ENCODE measurements around the gene ZNF397.

ZNF397 gene

GRCh38 chr18:35245719-35246317 lies 5.0 kb downstream of the ZNF397 start:
- DNase-seq (ENCODE audit: low read depth in 2 of 2), result no peak

DNA sequence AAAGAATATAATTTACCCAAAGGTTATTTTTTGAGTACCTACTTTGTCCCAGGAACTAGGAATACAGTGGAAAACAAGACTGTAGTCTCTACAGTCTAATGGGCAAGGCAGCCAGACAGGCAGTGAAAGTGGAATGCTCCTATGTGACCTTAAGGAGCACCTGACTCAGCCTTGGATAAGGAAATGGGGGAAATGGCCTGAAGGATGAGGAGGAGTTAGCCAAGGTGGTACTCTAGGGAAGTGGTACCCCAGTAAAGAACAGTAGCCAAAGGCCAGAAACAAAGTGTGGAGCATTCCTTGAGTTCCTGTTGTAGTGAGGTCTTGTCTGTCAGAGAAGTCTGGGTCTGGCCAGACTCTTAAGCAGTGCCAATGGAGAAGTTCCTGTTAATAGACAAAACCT lies 6.0 kb downstream of the ZNF397 start:
- no peak for DNase-seq (ENCODE audit: low read depth in 2 of 2)

DNA sequence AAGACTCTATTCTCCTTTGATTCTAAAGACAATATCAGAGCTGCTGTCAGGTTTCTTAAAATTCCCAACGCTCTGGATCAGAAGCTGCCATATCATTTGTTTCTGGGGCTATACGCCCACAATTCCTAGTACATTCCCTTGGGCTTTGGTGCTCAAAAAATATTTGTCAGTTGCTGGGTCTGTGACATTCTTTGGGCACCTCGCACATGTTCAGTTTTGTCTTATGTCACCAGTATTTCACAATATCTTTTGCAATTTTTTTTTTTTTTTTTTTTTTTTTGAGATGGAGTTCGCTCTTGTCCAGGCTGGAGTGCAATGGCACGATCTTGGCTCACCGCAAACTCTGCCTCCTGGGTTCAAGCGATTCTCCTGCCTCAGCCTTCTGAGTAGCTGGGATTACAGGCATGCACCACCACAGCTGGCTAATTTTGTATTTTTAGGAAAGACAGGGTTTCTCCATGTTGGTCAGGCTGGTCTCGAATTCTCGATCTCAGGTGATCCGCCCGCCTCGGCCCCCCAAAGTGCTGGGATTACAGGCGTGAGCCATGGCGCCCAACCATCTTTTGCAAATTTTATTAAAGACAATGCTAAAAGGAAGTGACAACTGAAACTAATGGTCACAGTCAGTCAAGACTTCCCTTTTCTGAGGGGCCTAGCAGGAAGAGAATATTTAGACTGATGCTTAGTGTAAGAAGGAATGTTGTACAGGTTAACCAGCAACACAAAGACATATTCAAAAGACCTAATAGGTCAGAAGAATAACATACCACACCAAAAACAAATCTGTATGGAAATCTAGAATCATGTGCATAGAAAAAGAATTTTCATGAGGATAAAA lies 6.8 kb downstream of the ZNF397 start:
- no peak for DNase-seq (ENCODE audit: low read depth in 2 of 2)

DNA sequence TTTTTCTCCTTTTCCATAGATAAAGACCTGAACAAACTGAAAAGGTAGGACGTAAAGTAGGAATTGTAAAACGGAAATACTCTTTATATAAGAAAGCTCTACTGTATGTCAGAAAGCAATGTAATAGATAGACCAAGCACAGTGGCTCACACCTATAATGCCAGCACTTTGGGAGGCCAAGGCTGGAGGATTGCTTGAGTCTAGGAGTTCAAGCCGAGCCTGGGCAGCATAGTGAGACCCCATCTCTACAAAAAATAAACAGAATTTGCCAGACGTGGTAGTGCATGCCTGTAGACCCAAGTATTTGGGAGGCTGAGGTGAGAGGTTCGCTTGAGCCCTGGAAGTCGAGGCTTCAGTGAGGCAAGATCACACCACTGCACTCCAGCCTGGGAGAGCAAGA lies 7.6 kb downstream of the ZNF397 start:
- no peak for DNase-seq (ENCODE audit: low read depth in 2 of 2)

- no peak for DNase-seq (ENCODE audit: low read depth in 2 of 2)
Measured at GRCh38 chr18:35252466-35252865, 11.6 kb downstream of the ZNF397 start.

DNA sequence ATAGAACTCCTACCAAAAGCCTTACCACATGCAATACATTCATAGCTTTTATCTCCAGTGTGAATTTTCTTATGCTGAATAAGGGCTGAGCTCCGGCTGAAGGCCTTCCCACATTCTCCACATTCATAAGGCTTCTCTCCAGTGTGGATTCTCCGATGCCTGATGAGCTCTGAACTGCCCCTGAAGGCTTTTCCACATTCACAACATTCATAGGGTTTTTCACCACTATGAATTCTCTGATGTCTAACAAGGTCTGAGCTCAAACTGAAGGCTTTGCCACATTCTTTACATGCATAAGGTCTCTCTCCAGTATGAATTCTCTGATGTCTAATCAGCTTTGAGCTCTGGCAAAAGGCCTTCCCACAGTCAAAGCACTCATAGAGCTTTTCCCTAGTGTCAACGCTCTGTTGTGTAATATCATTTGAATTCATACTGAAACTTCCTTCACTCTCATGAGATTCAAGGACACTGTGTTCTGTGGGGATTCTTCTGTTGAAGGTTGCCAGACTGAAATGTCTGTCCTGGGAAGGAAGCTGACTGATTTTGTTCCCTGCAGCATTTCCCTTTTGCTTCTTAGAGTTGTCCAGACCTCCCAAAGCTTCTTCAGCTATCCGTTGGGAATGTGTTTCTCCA lies 12.9 kb downstream of the ZNF397 start:
- DNase-seq (ENCODE audit: low read depth in 2 of 2), result no peak

DNA sequence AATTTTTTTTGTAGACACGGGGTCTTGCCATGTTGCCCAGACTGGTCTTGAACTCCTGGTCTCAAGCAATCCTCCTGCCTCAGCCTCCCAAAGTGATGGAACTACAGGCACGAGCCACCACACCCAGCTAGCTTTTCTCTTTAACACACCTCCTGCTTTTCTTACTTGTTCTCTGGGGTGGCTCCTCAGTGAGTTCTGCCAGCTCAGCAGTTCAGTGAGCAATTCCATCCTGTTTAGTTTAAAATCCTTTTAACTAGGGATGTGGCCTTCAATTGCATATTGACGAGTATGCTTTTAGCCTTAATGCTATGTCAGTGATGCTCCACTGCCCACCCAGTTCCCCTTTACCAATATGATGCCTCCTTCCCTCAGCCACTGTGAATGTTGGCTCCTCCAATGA lies 16.1 kb downstream of the ZNF397 start:
- DNase-seq (ENCODE audit: low read depth in 2 of 2), result no peak

DNA sequence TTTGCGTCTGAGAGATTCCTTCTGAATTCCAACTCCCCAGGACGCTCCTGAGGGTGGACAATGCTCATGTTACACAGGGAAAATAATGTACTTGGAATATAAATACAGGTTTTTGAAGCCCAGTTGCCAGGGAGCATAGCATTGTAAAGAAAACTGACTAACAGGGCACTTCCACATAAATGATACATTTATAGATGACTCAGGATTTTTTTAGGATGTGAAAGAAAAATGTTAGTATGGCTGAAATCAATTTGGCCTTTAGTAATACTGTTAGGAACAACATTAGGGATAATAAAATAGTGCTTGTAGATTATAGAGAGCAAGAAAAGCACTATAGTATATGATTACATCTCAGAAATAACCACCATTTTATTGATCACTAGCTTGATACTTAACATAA lies 23.6 kb downstream of the ZNF397 start:
- no peak for DNase-seq (ENCODE audit: low read depth in 2 of 2)

DNA sequence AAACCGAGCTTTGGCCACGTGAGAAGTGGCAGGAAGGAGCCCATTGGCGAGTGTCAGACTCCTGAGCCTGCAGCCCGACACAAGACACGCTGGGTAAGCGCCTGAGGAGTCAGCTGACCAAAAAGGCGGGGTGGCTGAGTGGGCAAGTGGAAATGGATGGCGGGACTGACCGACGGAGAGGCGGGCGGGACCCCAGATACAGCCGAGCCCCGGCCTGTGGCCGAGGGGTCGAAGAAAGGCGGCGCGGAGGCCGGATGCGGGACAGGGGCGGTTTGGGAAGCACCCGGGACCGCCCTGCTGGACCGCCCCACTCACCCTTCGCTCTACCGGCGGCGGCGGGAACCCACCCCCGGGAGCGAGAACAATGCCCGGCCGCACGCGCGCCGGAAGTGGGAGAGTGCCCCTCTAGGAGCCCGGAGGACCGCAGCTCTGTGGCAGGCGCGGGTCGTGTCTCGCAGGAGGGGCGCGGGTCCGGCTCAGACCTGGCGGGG lies 26.4 kb downstream of the ZNF397 start:
- DNase-seq (ENCODE audit: low read depth in 2 of 2), result peak; percentile 38 to 50

DNA sequence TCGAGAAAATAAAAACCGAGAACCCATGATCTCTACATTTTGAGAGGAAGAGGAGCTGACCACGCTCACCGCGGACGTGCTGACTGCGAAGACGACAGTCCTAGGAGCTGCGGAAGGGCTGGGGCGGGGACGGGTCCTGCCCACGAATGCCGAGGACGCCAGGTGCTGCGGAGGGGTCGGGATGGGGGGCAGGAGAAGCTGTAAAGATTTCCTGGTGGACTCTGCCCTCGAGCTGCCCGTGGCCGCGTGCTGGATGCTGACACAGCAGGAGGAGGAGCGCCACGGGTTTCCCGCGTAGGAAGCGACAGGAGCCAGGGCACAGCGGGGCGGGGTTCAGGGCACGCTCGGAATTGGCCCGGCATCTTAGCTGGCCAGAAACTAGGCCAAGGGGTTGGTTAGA lies 27.0 kb downstream of the ZNF397 start:
- DNase-seq (ENCODE audit: low read depth in 2 of 2), result no peak

- no peak for DNase-seq (ENCODE audit: low read depth in 2 of 2)
Measured at GRCh38 chr18:35268821-35269220, 28.0 kb downstream of the ZNF397 start.

DNA sequence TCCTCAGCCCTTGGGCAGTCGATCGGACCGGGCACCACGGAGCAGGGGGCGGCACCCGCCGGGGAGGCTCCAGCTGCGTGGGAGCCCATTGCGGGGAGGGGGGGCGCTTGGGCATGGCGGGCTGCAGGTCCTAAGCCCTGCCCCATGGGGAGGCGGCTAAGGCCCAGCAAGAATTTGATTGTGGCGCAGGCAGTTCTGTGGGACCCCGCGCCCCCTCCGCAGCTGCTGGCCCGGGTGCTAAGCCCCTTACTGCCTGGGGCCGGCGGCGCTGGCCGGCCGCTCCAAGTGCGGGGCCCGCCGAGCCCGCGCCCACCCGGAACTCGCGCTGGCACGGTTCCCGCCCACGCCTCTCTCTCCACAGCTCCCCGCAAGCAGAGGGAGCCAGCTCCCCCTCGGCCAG lies 30.8 kb downstream of the ZNF397 start:
- no peak for DNase-seq (ENCODE audit: low read depth in 2 of 2)

- DNase-seq (ENCODE audit: low read depth in 2 of 2), result no peak
Measured at GRCh38 chr18:35276267-35276666, 35.4 kb downstream of the ZNF397 start.

DNA sequence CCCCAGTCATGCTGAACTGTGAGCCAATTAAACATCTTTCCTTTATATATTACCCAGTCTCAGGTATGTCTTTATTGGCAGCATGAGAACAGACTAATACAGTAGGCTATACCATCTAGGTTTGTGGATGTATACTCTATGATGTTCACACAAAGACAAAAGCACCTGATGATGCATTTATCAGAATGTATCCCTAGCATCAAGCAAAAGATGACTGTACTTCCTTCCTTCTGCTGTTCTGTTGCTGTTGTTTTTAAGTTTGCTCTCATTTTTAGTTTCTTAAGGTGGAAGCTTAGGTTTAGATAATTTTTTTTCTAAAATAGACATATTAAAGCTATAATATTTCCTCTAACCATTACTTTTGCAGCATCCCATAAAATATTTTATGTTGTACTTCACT lies 36.8 kb downstream of the ZNF397 start:
- no peak for DNase-seq (ENCODE audit: low read depth in 2 of 2)

DNA sequence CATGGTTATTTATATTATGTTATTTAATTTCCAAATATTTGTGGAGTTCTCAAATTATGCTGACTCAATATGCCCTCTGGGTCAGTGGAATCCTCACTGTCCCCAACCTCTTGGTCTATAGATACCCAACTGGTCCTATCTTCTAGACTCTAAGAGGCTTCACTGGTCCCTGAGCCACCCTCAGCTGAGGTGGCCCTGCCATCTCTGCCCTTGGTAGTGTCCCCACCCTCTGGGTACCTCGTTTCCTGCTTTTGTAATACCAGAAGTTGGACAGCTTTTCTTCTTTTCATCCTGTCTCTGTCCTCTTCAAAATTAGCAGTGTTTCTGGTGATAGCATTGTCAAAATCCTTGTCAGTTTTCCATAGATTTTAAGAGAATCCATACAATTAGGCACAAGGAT lies 37.3 kb downstream of the ZNF397 start:
- DNase-seq (ENCODE audit: low read depth in 2 of 2), result no peak

DNA sequence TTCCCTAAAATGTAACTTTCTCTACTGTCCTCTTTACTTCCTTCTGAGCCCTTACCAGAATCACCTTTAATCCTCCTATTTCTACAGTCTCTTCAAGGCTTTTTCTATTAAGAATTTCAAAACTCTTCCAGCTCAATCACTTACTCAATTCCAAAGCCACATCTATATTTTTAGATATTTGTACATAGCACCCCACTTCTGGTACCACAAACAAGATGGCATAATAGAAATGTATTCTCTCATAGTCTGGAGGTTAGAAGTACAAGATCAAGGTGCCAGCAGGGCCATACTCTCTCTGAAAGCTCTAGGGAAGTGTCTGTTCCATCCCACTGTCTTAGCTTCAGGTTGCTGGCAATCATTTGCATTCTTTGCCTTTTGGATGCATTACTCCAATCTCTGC lies 38.1 kb downstream of the ZNF397 start:
- no peak for DNase-seq (ENCODE audit: low read depth in 2 of 2)

DNA sequence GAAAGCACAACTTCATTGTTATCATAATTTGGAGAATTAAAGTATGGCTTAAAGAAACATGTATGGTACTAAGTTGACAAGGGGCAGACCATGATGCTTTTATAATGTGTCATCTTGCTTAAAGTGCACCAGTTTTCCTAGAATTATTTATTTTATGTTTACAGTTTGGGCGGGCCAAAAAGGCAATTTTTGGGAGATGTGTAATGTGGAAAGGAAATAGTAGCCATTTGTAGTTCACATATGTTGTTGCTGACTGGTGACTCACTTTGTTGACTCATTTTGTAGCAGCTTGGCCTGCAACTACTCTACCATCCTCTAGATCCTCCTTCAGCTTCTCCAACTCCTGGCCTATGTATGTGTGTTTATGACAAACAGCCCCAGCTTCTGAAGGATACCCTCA lies 41.5 kb downstream of the ZNF397 start:
- DNase-seq (ENCODE audit: low read depth in 2 of 2), result no peak

DNA sequence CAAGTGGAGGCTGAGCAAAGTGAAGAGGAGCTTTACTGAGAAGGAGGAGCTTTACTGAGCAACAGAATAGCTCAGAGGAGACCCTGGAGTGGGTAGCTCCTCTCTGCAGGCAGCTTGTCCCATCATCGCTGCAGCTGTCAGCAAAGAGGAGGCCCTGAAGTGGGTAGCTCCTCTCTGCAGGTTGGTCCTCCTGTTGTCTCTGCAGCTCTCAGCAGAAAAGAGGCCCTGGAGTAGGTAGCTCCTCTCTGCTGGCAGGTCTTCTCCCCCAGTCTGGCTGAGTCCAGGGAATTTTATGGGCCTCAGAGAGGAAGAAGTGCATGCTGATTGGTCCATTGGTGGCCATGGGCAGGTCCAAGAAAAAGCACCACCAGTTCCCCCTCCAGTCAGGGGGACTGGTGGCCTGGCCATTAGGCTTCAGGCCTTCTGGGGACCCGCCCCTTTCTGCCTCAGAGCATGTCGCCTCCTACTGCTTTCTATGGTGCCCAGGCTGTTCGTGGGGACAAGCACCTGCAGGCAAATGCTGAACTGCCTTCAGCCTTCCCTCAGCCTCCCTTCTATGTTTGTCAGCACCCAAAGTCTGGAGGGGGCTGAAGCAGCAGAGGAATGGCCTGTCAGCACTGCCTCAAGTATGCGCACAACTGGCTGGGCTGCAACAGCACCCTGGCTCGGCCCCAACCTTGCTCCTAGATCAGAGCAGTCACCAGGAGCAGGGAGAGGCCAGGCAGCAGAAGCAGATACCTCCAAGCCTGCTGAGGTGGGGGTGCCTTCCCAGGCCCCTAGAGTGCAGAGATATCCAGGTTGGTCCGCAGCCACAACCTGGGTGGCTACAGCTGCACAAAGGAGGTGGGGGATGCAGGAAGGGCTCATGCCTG lies 43.3 kb downstream of the ZNF397 start:
- DNase-seq (ENCODE audit: low read depth in 2 of 2), result no peak

DNA sequence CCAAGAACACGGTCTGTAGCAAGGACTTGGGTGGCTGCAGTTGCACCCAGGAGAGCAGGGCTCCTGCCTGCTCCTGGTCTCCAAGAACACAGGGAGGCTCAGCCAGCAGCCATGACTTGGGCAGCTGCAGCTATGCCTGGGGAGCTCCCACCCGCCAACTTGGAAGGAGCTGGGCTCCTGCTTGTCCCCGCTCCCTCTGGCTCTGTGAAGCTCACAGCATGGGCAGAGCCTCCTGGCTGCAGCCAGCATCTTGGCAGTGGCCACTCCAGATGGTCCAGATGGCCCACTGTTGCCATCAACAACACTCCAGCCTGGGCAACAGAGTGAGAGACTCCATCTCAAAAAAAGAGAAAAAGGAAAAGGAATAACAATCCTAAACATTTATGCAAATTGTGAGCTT lies 44.0 kb downstream of the ZNF397 start:
- no peak for DNase-seq (ENCODE audit: low read depth in 2 of 2)

GRCh38 chr18:35289293-35289692 lies 48.5 kb downstream of the ZNF397 start:
- no peak for DNase-seq (ENCODE audit: low read depth in 2 of 2)

DNA sequence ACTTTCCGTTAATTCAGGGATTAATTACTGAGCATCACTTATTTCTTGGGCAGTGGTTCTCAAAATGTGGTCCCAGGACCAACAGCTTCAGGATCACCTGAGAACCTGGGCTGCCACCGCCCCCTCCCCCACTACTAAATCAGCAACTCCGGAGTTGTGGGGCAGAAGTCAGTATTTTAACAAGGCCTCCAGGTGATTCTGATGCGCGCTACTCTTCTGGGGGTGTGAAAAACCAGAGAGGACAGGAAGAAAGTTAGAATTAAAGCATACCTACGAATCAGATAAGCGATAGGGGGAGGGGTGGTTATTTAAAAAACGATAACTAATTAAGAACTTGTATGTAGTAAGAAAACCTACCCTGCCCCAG lies 48.9 kb downstream of the ZNF397 start:
- DNase-seq (ENCODE audit: low read depth in 2 of 2), result peak in 1 of 2 donors; percentile 11

- peak; percentile 91 to 95 for DNase-seq (ENCODE audit: low read depth in 2 of 2)
Measured at GRCh38 chr18:35290094-35290735, 49.4 kb downstream of the ZNF397 start, which contains the start of gene ZSCAN30. ZSCAN30 (minus strand) TSS chr18:35290229; CDS start chr18:35264352, 25,877 bp downstream.

Measured in stimulated activated CD8-positive, alpha-beta memory T cell treated with anti-CD3 and anti-CD28 coated beads, Interleukin-15, amount 100 ng/mL, for 48 hours (primary cell).